Raji (cell line): ENCODE data around the gene FADS2.

Source experiments
- POLR2A ChIP-seq: IDR thresholded peaks from 2 replicates; pipeline ENCODE4 v1.6.1; 2011; ENCODE audit warnings: low read depth, low read length, control low read depth; ENCODE audit not compliant: insufficient read depth

Gene FADS2

GRCh38 chr11:61830237-61831105, 2.4 kb downstream of the FADS2 start:
- no peak for TF ChIP-seq POLR2A

DNA sequence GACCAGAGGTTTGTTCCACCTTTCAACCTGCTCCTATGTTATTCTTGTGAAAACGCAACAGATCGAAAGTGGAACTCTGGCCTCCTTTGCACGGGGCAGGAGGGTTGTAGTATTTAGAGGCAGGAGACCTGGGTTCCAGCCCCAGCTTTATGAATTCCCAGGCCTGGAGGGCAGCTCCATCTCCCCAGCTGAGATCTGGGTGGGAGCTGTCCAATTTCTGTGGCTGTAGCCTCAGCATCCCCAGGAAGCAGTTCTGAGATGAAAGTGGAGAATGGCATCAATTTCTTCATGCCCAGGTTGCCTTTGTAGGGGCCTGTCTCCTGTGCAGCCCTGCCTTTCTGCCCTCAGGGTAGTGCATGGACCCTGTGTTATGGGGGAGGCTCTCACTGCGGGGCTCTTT, 4.1 kb downstream of the FADS2 start:
- TF ChIP-seq POLR2A, result no peak

GRCh38 chr11:61832754-61833153, 4.7 kb downstream of the FADS2 start:
- no peak for TF ChIP-seq POLR2A

- TF ChIP-seq POLR2A, result no peak
Observed at GRCh38 chr11:61833471-61833870, 5.4 kb downstream of the FADS2 start.

GRCh38 chr11:61833926-61834277, 5.8 kb downstream of the FADS2 start:
- no peak for TF ChIP-seq POLR2A

DNA sequence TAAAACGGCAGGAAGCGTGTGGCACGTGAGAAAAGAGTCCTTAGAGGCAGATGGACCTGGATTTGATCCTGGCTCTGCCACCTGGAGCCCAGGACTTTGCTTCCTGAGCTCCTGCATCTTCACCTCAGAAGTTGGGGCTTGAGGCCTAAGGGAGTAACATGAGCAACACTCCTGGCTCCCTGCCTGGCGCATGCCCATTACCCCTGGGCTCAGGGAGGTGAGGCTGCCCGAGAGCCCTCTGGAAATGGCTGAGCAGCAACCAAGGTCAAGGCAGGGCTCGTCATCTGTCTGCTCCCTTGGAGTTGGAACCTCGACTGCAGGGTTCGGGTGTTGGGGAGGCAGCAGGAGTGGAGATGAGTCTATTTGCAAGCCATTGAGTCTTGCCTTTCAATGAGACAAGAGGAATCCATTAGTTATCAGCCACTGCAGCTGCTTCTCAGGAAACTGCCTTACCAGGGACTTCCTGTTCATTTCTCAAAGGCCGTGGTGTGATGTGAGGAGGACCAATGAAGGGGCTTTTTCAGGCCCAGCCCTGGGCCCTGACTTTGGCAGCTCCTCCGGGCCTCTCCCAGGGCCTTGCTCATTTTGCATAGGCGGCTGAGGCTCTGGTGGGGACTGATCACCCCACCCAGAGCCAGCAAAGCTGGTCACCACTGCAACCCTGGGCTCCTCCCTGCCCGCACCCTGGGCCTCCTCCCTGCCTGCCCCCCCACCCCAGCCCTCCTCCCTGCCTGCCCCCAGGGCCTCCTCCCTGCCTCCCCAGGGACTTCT, 6.4 kb downstream of the FADS2 start:
- peak; percentile 82 for TF ChIP-seq POLR2A

DNA sequence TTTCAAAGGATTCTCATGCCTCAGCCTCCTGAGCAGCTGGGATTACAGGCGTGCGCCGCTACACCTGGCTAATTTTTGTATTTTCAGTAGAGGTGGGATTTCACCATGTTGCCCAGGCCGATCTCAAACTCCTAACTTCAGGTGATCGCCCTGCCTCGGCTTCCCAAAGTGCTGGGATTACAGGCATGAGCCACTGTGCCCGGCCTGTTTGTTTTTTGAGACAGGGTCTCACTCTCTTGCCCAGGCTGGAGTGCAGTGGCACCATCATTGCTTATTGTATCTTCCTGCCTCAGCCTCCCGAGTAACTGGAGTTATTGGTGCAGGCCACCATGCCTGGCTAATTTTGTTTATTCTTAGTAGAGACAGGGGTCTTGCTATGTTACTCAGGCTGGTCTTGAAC, 8.1 kb downstream of the FADS2 start:
- no peak for TF ChIP-seq POLR2A

DNA sequence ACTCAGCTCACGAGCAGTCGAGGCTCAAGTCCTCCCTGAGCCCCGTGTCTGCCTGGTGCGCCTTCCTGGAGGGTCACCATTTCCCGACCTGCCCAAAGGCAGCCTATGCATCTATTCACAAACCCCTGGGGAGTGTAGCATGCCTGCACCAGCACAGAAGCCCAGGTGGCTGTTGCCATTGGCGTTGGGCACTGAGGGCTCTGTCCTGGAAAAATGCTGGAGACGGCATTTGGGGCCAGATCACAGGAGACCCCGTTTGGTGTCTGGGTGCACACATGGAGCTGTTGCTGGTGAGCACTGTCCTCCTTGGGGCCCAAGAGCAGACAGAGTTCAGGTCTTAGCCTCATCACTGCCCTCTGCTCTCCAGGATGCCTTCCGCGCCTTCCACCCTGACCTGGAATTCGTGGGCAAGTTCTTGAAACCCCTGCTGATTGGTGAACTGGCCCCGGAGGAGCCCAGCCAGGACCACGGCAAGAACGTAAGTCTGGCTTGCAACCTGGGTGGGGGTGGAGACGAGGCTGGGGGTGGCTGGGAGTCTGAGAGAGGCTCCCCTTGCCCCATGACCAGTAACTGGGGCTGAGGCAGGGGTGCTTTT, 9.4 kb downstream of the FADS2 start:
- no peak for TF ChIP-seq POLR2A

DNA sequence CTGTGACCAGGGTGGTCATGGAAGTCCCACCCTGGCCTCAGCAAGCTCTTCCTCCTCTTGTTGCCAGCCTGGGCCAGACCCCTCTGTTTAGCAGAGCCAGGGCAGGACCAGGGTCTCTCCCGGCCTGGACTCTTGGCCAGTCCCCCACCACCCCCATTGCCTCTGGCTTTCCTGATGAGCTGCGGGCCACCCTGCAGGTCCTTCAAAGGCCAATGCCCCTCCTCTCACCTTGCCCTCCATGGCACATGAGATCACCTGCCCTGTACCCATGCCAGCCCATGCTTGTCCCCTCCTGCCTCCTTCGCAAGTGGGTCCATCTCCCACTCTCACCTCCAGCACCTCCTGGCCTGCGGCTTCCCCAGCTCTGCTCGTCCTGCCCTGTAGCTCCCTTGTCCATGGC, 10.4 kb downstream of the FADS2 start:
- TF ChIP-seq POLR2A, result no peak

DNA sequence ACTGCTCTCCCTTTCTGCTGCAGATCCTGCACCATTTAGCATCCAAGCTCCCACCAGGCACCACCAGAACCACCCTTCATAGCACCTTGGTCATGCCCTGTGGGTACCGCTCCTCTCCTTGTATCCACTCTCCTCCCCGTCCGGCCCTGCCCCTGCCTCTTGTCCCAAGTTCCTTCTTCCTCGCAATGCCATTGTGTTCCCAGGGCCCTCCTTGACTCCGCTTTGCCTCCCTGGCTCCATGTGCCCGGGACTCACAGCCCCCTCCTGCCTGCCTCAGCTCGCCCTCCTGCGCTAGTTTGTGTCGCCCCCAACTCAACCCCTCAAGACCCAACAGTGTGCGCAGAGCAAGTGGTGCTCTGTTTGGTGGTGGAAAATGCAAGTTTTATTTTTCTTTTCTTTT, 10.8 kb downstream of the FADS2 start:
- no peak for TF ChIP-seq POLR2A

DNA sequence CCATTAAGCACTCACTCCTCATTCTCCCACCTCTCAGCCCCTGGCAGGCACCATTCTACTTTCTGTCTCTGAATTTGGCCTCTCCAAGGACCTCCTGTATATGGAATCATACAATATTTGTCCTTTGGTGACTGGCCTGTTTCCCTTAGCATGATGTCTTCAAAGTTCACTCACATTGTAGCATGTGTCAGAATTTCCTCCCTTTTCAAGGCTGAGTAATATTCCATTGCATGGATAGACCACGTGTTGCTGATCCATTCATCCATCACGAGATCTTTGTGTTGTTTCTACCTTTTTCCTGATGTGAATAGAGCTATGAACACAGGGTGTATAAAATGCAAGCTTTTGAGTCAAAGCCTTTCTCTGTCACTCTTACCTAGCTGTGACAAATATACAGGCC, 11.6 kb downstream of the FADS2 start:
- TF ChIP-seq POLR2A, result no peak

- no peak for TF ChIP-seq POLR2A
Observed at GRCh38 chr11:61840371-61840770, 12.3 kb downstream of the FADS2 start.

DNA sequence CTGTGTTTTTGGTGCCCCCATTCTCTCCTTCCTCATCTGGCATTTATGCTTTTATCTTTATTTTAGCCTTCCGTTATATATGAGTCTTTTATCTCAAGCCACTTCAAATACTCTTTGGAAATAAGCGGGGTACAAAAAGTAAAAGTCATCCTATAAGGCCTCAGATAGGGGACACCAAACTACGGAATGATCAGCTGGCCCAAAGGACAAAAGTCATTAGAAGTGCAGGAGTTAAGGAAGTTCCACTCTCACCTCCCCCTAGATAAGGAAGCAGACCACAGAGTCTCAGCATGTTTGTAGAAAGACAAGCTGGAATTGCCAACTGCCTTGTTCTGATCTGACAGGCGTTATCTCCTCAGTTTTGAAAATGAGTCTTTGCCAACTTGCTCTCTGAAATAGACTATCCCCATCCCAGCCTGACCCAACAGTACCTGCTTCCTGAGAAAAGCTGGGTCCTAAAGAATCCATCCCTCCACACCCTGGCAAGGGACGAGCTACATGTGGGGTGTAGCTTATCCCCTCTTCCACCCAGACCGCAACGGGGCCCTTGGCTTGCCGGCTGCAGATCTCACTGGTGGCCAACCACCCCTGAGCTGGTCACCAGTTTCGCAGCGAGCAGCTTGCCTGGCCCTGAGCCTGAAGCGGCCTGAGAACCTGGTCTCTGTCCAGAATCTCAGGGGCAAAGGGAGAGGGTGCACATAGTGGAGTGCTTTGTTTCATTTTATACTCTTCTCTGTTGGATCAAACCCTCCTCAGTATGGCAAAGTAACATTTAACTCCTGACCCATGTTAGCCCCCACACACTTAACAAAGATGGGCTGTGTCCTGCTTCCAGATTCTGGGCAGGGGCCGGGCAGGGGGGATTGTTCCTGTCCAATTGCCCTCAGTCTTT, 13.8 kb downstream of the FADS2 start:
- TF ChIP-seq POLR2A, result no peak

- no peak for TF ChIP-seq POLR2A
Observed at GRCh38 chr11:61842528-61842820, 14.4 kb downstream of the FADS2 start.

- no peak for TF ChIP-seq POLR2A
Observed at GRCh38 chr11:61844909-61845565, 16.9 kb downstream of the FADS2 start.

GRCh38 chr11:61846362-61847020, 18.4 kb downstream of the FADS2 start:
- TF ChIP-seq POLR2A, result no peak
